Mammary epithelial cell (primary cell): ENCODE measurements around the gene ZC3H12D.

Experiments
- CTCF ChIP-seq, 2 donors: IDR thresholded peaks in 1 of 2; conservative IDR thresholded peaks in 1 of 2; 2 replicates each; pipeline ENCODE4 v1.5.1; 2011 to 2012; ENCODE audit warnings: inconsistent platforms in 2 of 2, low read length in 2 of 2, mild to moderate bottlenecking in 2 of 2, control low read depth in 1 of 2, low read depth in 1 of 2; ENCODE audit not compliant: insufficient read depth in 1 of 2; ENCODE audit errors: extremely low read depth in 1 of 2
- EZH2 ChIP-seq: IDR thresholded peaks from 2 replicates; pipeline ENCODE4 v1.6.1; 2012; ENCODE audit warnings: low read length, inconsistent platforms, borderline replicate concordance

DNA sequence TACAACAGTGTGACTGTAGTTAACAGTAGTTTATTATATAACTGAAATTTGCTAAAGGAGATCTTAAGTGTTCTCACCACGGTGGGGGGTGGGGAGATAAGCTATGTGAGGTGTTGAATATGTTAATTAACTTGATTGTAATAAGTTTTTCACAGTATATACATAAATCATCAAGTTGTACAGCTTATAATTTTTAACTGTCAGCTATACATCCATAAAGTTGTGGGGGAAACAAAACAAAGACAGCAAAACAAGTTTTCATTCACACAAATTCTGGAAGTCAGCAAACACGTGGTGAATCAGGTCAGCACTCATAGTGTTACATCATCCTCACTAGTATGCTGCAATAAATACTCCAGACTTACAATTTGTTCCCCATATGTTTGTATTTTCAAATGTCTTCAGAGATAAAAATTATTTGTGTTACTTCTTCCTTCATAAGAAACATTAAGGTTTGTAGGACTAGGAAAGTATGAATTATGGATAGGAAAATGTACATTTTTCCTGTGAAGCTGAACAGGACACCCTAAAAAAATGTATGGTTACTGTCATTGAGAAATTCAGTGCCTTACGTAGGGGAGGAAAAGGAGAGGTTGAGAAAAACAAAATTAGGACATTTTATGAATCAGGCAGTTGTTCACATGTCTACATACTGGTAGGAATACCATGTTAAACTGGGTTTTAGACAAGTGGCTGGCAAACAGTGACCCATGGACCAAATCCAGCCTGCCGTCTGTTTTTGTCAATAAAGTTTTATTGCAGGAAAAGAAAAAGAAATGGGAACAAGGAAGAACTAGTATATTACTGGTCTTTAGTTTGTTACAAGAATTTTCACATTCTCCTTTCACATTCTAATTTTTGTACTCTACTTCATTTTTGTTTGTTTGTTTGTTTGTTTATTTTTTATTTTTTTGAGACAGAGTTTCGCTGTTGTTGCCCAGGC is 78.7 kb downstream of the ZC3H12D start:
- no peak for TF ChIP-seq CTCF (conservative IDR thresholded peaks at IDR 0.05 in 1 of 2, IDR thresholded peaks at IDR 0.05 in 1 of 2; ENCODE audit: extremely low read depth in 1 of 2, insufficient read depth in 1 of 2, low read depth in 1 of 2, low read length in 2 of 2)
- TF ChIP-seq EZH2 = no peak
